ENCODE results near the gene XPNPEP3. TPM values are rescaled to one million over a fixed set of nuclear protein-coding genes. Genes with fewer than 3 reads are reported as not detected.
A peak's percentile ranks its signal among the peaks of the same experiment; 100 is the strongest.

Gene XPNPEP3
- 14.9 and 16.1 TPM in 2 replicates for total RNA-seq

GRCh38 chr22:40856513-40857308 lies at the start of gene XPNPEP3, which contains the start of gene ST13:
Gene XPNPEP3 (plus strand): TSS chr22:40857148. CDS start chr22:40857182, 34 bp downstream.
Gene ST13 (minus strand): TSS chr22:40856639. CDS start chr22:40856540, 99 bp downstream.
- peak; percentile 23 for TF ChIP-seq CTCF (IDR thresholded peaks at IDR 0.05; ENCODE audit: insufficient read depth, low read length, poor library complexity, severe bottlenecking)
- Histone ChIP-seq H3K27me3 (ENCODE audit: control insufficient read depth, insufficient read depth, low read length) (no peaks in the 10 kb centered on the region), H3K4me3 (ENCODE audit: low read depth, low read length) (peak within 1 kb of the TSS; percentile 97), H3K36me3 (ENCODE audit: control insufficient read depth, insufficient read depth, low read length) (no peaks in the 10 kb centered on the region)
- peak; percentile 66 for DNase-seq (ENCODE audit: low read depth)

- no peak for TF ChIP-seq CTCF (IDR thresholded peaks at IDR 0.05; ENCODE audit: insufficient read depth, low read length, poor library complexity, severe bottlenecking)
- Histone ChIP-seq H3K27me3 (ENCODE audit: control insufficient read depth, insufficient read depth, low read length) (no peaks in the 10 kb centered on the region), H3K4me3 (ENCODE audit: low read depth, low read length) (no peak overlapping the region)
These were observed 48.7 kb upstream of the XPNPEP3 start for GRCh38 chr22:40808018-40808841.

GRCh38 chr22:40813912-40814315 lies 43.0 kb upstream of the XPNPEP3 start:
- Histone ChIP-seq H3K4me3 (ENCODE audit: low read depth, low read length) (no peak overlapping the region), H3K36me3 (ENCODE audit: control insufficient read depth, insufficient read depth, low read length) (no peaks in the 10 kb centered on the region), H3K27me3 (ENCODE audit: control insufficient read depth, insufficient read depth, low read length) (no peaks in the 10 kb centered on the region)
- DNase-seq (ENCODE audit: low read depth) = no peak
- no peak for TF ChIP-seq CTCF (IDR thresholded peaks at IDR 0.05; ENCODE audit: insufficient read depth, low read length, poor library complexity, severe bottlenecking)

More at GRCh38 chr22:40808018-40808841, 48.7 kb upstream of the XPNPEP3 start:
- H3K36me3 ChIP-seq (ENCODE audit: control insufficient read depth, insufficient read depth, low read length) = no peaks in the 10 kb centered on the region
- DNase-seq (ENCODE audit: low read depth) = no peak

GRCh38 chr22:40817737-40818136 lies 39.2 kb upstream of the XPNPEP3 start:
- TF ChIP-seq CTCF (IDR thresholded peaks at IDR 0.05; ENCODE audit: insufficient read depth, low read length, poor library complexity, severe bottlenecking) = no peak
- Histone ChIP-seq H3K4me3 (ENCODE audit: low read depth, low read length) (no peak overlapping the region), H3K36me3 (ENCODE audit: control insufficient read depth, insufficient read depth, low read length) (no peaks in the 10 kb centered on the region), H3K27me3 (ENCODE audit: control insufficient read depth, insufficient read depth, low read length) (no peaks in the 10 kb centered on the region)
- DNase-seq (ENCODE audit: low read depth) = no peak

- Histone ChIP-seq H3K36me3 (ENCODE audit: control insufficient read depth, insufficient read depth, low read length) (no peaks in the 10 kb centered on the region), H3K27me3 (ENCODE audit: control insufficient read depth, insufficient read depth, low read length) (no peaks in the 10 kb centered on the region), H3K4me3 (ENCODE audit: low read depth, low read length) (peak overlapping the region; percentile 93)
- TF ChIP-seq CTCF (IDR thresholded peaks at IDR 0.05; ENCODE audit: insufficient read depth, low read length, poor library complexity, severe bottlenecking) = no peak
- DNase-seq (ENCODE audit: low read depth) = no peak
These were observed 38.7 kb upstream of the XPNPEP3 start for GRCh38 chr22:40818192-40818746.

Data from kidney epithelial cell (primary cell).